ENCODE data around the gene ARHGEF12. TPM values are rescaled to one million over a fixed set of nuclear protein-coding genes. Genes with fewer than 3 reads are reported as not detected.
A peak's percentile ranks its signal among the peaks of the same experiment; 100 is the strongest.

The ARHGEF12 gene
- total RNA-seq, 1 experiment from 2014 or later, result 41.0 TPM

- Histone ChIP-seq H3F3A (ENCODE audit: low read length, unreplicated experiment) (no peaks in the 10 kb centered on the region), H3K4me1 (ENCODE audit: insufficient read depth, low read length) (peaks cover 66% of the 10 kb centered on the region), H3K9me3 (ENCODE audit: low read length) (no peaks in the 10 kb centered on the region), H3K4me3 (ENCODE audit: low read length) (no peak overlapping the region), H3K4me2 (ENCODE audit: low read length) (peak overlapping the region; percentile 60), H3K79me2 (ENCODE audit: low read length) (no peaks in the 10 kb centered on the region), H3K27ac (ENCODE audit: low read length) (peak overlapping the region; percentile 37), H3K9ac (ENCODE audit: low read length) (no peak overlapping the region), H3K36me3 (ENCODE audit: low read depth, low read length) (no peaks in the 10 kb centered on the region), H3K27me3 (ENCODE audit: low read length) (no peaks in the 10 kb centered on the region), H2AFZ (ENCODE audit: low read length) (peak overlapping the region; percentile 20; the same call in 1 of the 2 replicates), H4K20me1 (ENCODE audit: low read length) (no peaks in the 10 kb centered on the region), H3K9me2 (replicated peaks; ENCODE audit: low read length) (no peaks in the 10 kb centered on the region)
- DNase-seq (peak; percentile 83), ATAC-seq (peak; percentile 43)
- no peak for TF ChIP-seq EZH2phosphoT487 (IDR thresholded peaks at IDR 0.05; ENCODE audit: borderline replicate concordance, low read length)
- TF ChIP-seq EZH2 (IDR thresholded peaks at IDR 0.05; ENCODE audit: low read length, unreplicated experiment), result no peak
- TF ChIP-seq, protein P1, sequence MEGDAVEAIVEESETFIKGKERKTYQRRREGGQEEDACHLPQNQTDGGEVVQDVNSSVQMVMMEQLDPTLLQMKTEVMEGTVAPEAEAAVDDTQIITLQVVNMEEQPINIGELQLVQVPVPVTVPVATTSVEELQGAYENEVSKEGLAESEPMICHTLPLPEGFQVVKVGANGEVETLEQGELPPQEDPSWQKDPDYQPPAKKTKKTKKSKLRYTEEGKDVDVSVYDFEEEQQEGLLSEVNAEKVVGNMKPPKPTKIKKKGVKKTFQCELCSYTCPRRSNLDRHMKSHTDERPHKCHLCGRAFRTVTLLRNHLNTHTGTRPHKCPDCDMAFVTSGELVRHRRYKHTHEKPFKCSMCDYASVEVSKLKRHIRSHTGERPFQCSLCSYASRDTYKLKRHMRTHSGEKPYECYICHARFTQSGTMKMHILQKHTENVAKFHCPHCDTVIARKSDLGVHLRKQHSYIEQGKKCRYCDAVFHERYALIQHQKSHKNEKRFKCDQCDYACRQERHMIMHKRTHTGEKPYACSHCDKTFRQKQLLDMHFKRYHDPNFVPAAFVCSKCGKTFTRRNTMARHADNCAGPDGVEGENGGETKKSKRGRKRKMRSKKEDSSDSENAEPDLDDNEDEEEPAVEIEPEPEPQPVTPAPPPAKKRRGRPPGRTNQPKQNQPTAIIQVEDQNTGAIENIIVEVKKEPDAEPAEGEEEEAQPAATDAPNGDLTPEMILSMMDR (conservative IDR thresholded peaks at IDR 0.05; ENCODE audit: low read depth, low read length), result no peak
- ChIA-PET CTCF (interaction anchor here (0.6 to 1.2 kb wide), 2 partner anchors 32 to 91 kb away, joined by 4 to 12 read pairs; partner anchors contain the start of gene ARHGEF12), POLR2A (ENCODE audit: unreplicated experiment) (interaction anchor here (0.6 kb wide), 3 partner anchors 32 to 970 kb away, joined by 3 to 8 read pairs (median 3); no protein-coding TSS in a partner anchor)
- BruUV-seq (replicated peaks), result no TSS peak
- intact Hi-C loops (cut with micrococcal nuclease), result no loop called here
Observed at GRCh38 chr11:120304526-120304925, 31.7 kb upstream of the ARHGEF12 start.

DNA sequence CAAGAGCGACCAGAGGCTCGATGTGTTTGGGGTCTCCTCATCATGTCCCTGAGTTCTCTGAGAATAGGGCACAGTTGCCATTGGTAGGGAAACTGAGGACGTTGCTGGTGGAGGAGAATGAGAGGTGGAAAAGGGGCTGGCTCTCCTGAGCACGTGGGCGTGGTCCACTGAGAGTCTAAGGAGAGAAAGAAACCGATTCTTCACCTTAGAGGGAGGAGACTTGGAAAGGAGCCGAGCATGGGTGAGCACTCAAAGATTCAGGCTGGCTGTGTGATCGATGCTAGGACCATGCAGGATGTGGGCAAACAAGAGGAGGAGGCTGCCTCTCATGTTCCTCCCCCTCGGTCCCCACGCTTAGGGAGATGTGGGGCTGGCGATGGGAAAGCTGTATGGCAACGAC is 30.9 kb upstream of the ARHGEF12 start:
- Histone ChIP-seq H3K79me2 (ENCODE audit: low read length) (no peaks in the 10 kb centered on the region), H3K36me3 (ENCODE audit: low read depth, low read length) (no peaks in the 10 kb centered on the region), H3K4me1 (ENCODE audit: insufficient read depth, low read length) (peaks cover 59% of the 10 kb centered on the region), H3K9me2 (replicated peaks; ENCODE audit: low read length) (no peaks in the 10 kb centered on the region), H3K4me2 (ENCODE audit: low read length) (peak overlapping the region; percentile 60; the same call in 1 of the 2 replicates), H2AFZ (ENCODE audit: low read length) (no peak overlapping the region), H3K9ac (ENCODE audit: low read length) (no peak overlapping the region; the same call in 1 of the 2 replicates), H3F3A (ENCODE audit: low read length, unreplicated experiment) (no peaks in the 10 kb centered on the region), H3K27ac (ENCODE audit: low read length) (peak overlapping the region; percentile 81), H3K4me3 (ENCODE audit: low read length) (no peak overlapping the region), H3K9me3 (ENCODE audit: low read length) (no peaks in the 10 kb centered on the region), H4K20me1 (ENCODE audit: low read length) (no peaks in the 10 kb centered on the region), H3K27me3 (ENCODE audit: low read length) (no peaks in the 10 kb centered on the region)
- no TSS peak for BruUV-seq (replicated peaks)
- peak; percentile 43 for DNase-seq
- TF ChIP-seq, protein P1 (conservative IDR thresholded peaks at IDR 0.05; ENCODE audit: low read depth, low read length), result no peak
- TF ChIP-seq EZH2phosphoT487 (IDR thresholded peaks at IDR 0.05; ENCODE audit: borderline replicate concordance, low read length) (no peak), EZH2 (IDR thresholded peaks at IDR 0.05; ENCODE audit: low read length, unreplicated experiment) (no peak)
- ChIA-PET POLR2A (ENCODE audit: unreplicated experiment) (no interaction called here), CTCF (no interaction called here)
- intact Hi-C loops (cut with micrococcal nuclease), result no loop called here
- no peak for ATAC-seq

- TF ChIP-seq, protein P1 (conservative IDR thresholded peaks at IDR 0.05; ENCODE audit: low read depth, low read length), result peak; percentile 88
- TF ChIP-seq EZH2 (IDR thresholded peaks at IDR 0.05; ENCODE audit: low read length, unreplicated experiment) (no peak), EZH2phosphoT487 (IDR thresholded peaks at IDR 0.05; ENCODE audit: borderline replicate concordance, low read length) (no peak)
- DNase-seq (peak; percentile 98), ATAC-seq (peak; percentile 83)
- Histone ChIP-seq H3K4me1 (ENCODE audit: insufficient read depth, low read length) (peaks cover 50% of the 10 kb centered on the region), H3K27ac (ENCODE audit: low read length) (peak overlapping the region; percentile 81), H3K9ac (ENCODE audit: low read length) (peak overlapping the region; percentile 54), H3K79me2 (ENCODE audit: low read length) (no peaks in the 10 kb centered on the region), H3K27me3 (ENCODE audit: low read length) (no peaks in the 10 kb centered on the region), H4K20me1 (ENCODE audit: low read length) (no peaks in the 10 kb centered on the region), H3K4me3 (ENCODE audit: low read length) (no peak overlapping the region; the same call in 1 of the 2 replicates), H3K36me3 (ENCODE audit: low read depth, low read length) (no peaks in the 10 kb centered on the region), H3F3A (ENCODE audit: low read length, unreplicated experiment) (no peaks in the 10 kb centered on the region), H3K4me2 (ENCODE audit: low read length) (peak overlapping the region; percentile 69), H3K9me3 (ENCODE audit: low read length) (no peaks in the 10 kb centered on the region), H2AFZ (ENCODE audit: low read length) (peak overlapping the region; percentile 77), H3K9me2 (replicated peaks; ENCODE audit: low read length) (no peaks in the 10 kb centered on the region)
- BruUV-seq (replicated peaks), result no TSS peak
- ChIA-PET CTCF (interaction anchor here (1.0 kb wide), 1 partner anchor 19 kb away, joined by 3 read pairs; the partner anchor contains the start of gene TLCD5), POLR2A (ENCODE audit: unreplicated experiment) (no interaction called here)
- intact Hi-C loops (cut with micrococcal nuclease), result loop anchor here (2.0 kb wide), 1 partner anchor 24 kb away; no protein-coding TSS in a partner anchor
Observed at GRCh38 chr11:120306519-120307242, 29.5 kb upstream of the ARHGEF12 start.
